SK-N-SH treated with all-trans-retinoic acid at 6 μM for 48 hours (cell line): ENCODE data around the gene XPC.

Source experiments
- ATAC-seq: fragments of 200-7000 bp; cut with Tn5 transposase; 3 replicates; pipeline ENCODE4 v1.9.1; 2020; ENCODE audit warnings: mild to moderate bottlenecking, moderate library complexity
- ARNTL ChIP-seq: fragments of 450-650 bp; formaldehyde crosslinking; IDR thresholded peaks from 2 replicates; pipeline ENCODE4 v1.5.0; 2020; ENCODE audit warnings: low read depth, mild to moderate bottlenecking, moderate library complexity, borderline replicate concordance
- BACH2 ChIP-seq: fragments of 250-450 bp; sonication (Bioruptor Pico); IDR thresholded peaks from 2 replicates; pipeline ENCODE4 v1.9.0; 2021; ENCODE audit warnings: mild to moderate bottlenecking, borderline replicate concordance
- CREB5 ChIP-seq: fragments of 250-450 bp; sonication (Bioruptor Pico); IDR thresholded peaks from 2 replicates; pipeline ENCODE4 v1.5.1; 2020; ENCODE audit warnings: low read depth, mild to moderate bottlenecking, moderate library complexity
- CSRNP3 ChIP-seq: fragments of 250-450 bp; sonication (Bioruptor Pico); IDR thresholded peaks from 2 replicates; pipeline ENCODE4 v1.5.1; 2021; ENCODE audit warnings: mild to moderate bottlenecking, moderate library complexity
- ESRRG ChIP-seq: fragments of 250-450 bp; sonication (Bioruptor Pico); IDR thresholded peaks from 2 replicates; pipeline ENCODE4 v1.6.1; 2021; ENCODE audit warnings: mild to moderate bottlenecking
- GLIS3 ChIP-seq: fragments of 250-450 bp; sonication (Bioruptor Pico); IDR thresholded peaks from 2 replicates; pipeline ENCODE4 v1.5.0; 2020; ENCODE audit warnings: mild to moderate bottlenecking, moderate library complexity
- ISL1 ChIP-seq: fragments of 250-450 bp; sonication (Bioruptor Pico); IDR thresholded peaks from 2 replicates; pipeline ENCODE4 v2.1.2; 2022; ENCODE audit warnings: mild to moderate bottlenecking, moderate library complexity
- OSR1 ChIP-seq: fragments of 250-450 bp; sonication (Bioruptor Pico); IDR thresholded peaks from 2 replicates; pipeline ENCODE4 v1.8.0; 2022; ENCODE audit warnings: moderate library complexity, mild to moderate bottlenecking, inconsistent platforms
- PATZ1 ChIP-seq: fragments of 250-450 bp; sonication (Bioruptor Pico); IDR thresholded peaks from 2 replicates; pipeline ENCODE4 v1.8.0; 2020; ENCODE audit warnings: mild to moderate bottlenecking, moderate library complexity, borderline replicate concordance
- POU6F1 ChIP-seq: fragments of 250-450 bp; sonication (Bioruptor Pico); IDR thresholded peaks from 2 replicates; pipeline ENCODE4 v1.8.0; 2021; ENCODE audit warnings: low read depth, mild to moderate bottlenecking, moderate library complexity, borderline replicate concordance
- RARB ChIP-seq: fragments of 250-450 bp; sonication (Bioruptor Pico); IDR thresholded peaks from 2 replicates; pipeline ENCODE4 v1.8.0; 2021; ENCODE audit warnings: mild to moderate bottlenecking, moderate library complexity
- TSHZ2 ChIP-seq: fragments of 250-450 bp; sonication (Bioruptor Pico); IDR thresholded peaks from 2 replicates; pipeline ENCODE4 v1.5.0; 2020; ENCODE audit warnings: mild to moderate bottlenecking, moderate library complexity
- ZC3H10 ChIP-seq: fragments of 250-450 bp; sonication (Bioruptor Pico); IDR thresholded peaks from 2 replicates; pipeline ENCODE4 v1.5.1; 2021; ENCODE audit warnings: mild to moderate bottlenecking, moderate library complexity
- ZFP3 ChIP-seq: fragments of 250-450 bp; sonication (Bioruptor Pico); IDR thresholded peaks from 2 replicates; pipeline ENCODE4 v1.5.0; 2020; ENCODE audit warnings: mild to moderate bottlenecking, moderate library complexity
- ZFP30 ChIP-seq: fragments of 450-650 bp; formaldehyde crosslinking; IDR thresholded peaks from 2 replicates; pipeline ENCODE4 v1.5.0; 2022; ENCODE audit warnings: mild to moderate bottlenecking, moderate library complexity
- ZNF565 ChIP-seq: fragments of 450-650 bp; formaldehyde crosslinking; conservative IDR thresholded peaks from 2 replicates; pipeline ENCODE4 v1.5.0; 2020; ENCODE audit warnings: low read depth, mild to moderate bottlenecking, moderate library complexity
- ZNF70 ChIP-seq: fragments of 450-650 bp; formaldehyde crosslinking; IDR thresholded peaks from 2 replicates; pipeline ENCODE4 v1.5.0; 2020; ENCODE audit warnings: mild to moderate bottlenecking, moderate library complexity
- ZNF8 ChIP-seq: fragments of 450-650 bp; formaldehyde crosslinking; IDR thresholded peaks from 2 replicates; pipeline ENCODE4 v1.5.0; 2020; ENCODE audit warnings: mild to moderate bottlenecking, moderate library complexity

The XPC gene

GRCh38 chr3:14124223-14124614 is 54.2 kb downstream of the XPC start:
- TF ChIP-seq BACH2 (CRISPR knock-in tag), result no peak
- peak; percentile 58; the same call in 1 of the 2 replicates for TF ChIP-seq ZFP3
- ATAC-seq, result peak; percentile 9

GRCh38 chr3:14123308-14124222 is 54.8 kb downstream of the XPC start:
- no peak for TF ChIP-seq CREB5 (CRISPR knock-in tag)
- TF ChIP-seq ARNTL, result no peak
- no peak for TF ChIP-seq ZFP30 (CRISPR knock-in tag)
- no peak for TF ChIP-seq POU6F1 (CRISPR knock-in tag)
- no peak for TF ChIP-seq PATZ1 (CRISPR knock-in tag)
- no peak for ATAC-seq

GRCh38 chr3:14122301-14122700 is 56.1 kb downstream of the XPC start:
- TF ChIP-seq ZNF70 (no peak), GLIS3 (CRISPR knock-in tag) (no peak), RARB (CRISPR knock-in tag) (no peak), ESRRG (CRISPR knock-in tag) (no peak), ZFP30 (CRISPR knock-in tag) (no peak), CSRNP3 (no peak), ZNF565 (CRISPR knock-in tag) (no peak), ISL1 (CRISPR knock-in tag) (no peak), ZNF8 (CRISPR knock-in tag) (no peak), ARNTL (no peak), BACH2 (CRISPR knock-in tag) (no peak), PATZ1 (CRISPR knock-in tag) (no peak), ZC3H10 (CRISPR knock-in tag) (no peak), TSHZ2 (CRISPR knock-in tag) (no peak), OSR1 (CRISPR knock-in tag) (no peak), CREB5 (CRISPR knock-in tag) (no peak)
- TF ChIP-seq, all 23 proteins: peak for 0
- no peak for ATAC-seq
